GM18867 (cell line): Measurements from ENCODE around the gene TERT.
"Not testable (repeated sequence)": the region's sequence is repeated elsewhere in the genome, so short reads cannot be mapped to it uniquely, and the experiment has no call there.

ENCODE experiments used
- ATAC-seq: cut with Tn5 transposase; IDR thresholded peaks from one replicate; pipeline ENCODE4 v1.9.1; 2021; ENCODE audit warnings: mild to moderate bottlenecking, moderate library complexity; ENCODE audit not compliant: unreplicated experiment

TERT gene

GRCh38 chr5:1294835-1295649, at the start of gene TERT:
TERT (minus strand) TSS chr5:1295068; CDS start chr5:1294989, 79 bp downstream.
- ATAC-seq: no peak

GRCh38 chr5:1343931-1344901, 49.3 kb upstream of the TERT start:
- peak; percentile 23 for ATAC-seq

DNA sequence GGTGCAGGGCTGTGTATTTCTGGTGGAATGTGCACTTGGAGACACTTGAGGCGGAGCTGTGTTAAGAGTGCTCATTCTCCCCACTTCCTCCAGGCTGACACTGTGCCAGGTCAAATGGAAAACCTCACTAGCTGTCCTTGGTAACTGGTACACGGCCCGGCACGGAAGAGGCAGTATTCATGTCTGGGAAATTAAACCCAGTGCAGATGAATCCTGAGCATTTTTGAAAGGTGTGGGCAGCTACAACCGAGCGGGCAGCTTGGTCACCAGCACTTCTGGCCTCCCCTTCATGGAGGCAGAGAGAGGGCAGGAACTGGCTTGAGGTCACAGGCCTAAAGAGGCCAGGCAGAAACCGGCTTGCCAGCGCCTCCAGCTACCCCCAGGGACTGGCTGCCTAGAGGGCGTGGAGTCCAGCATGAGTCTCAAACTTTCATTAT, 48.5 kb upstream of the TERT start:
- no peak for ATAC-seq

GRCh38 chr5:1342711-1343110, 47.8 kb upstream of the TERT start:
- not testable (repeated sequence) for ATAC-seq

DNA sequence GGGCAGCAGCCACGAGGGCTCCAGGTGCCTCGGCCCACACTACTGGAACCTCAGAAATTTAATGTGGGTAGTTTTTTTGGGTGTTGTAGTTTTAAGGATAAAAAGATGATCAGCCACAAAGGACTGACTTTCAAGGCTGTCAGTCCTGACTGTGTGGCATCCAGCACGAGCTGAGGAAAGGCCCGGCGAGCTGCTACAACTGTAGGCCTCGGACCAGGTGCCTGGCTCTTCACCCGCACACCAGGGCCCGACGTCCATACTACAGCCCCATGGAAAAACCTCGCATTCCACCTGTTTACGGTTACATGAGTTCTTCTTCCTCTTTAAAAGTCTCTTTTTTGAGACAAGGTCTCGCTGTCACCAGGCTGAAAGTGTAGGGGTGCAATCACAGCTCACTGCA, 47.4 kb upstream of the TERT start:
- ATAC-seq: no peak

DNA sequence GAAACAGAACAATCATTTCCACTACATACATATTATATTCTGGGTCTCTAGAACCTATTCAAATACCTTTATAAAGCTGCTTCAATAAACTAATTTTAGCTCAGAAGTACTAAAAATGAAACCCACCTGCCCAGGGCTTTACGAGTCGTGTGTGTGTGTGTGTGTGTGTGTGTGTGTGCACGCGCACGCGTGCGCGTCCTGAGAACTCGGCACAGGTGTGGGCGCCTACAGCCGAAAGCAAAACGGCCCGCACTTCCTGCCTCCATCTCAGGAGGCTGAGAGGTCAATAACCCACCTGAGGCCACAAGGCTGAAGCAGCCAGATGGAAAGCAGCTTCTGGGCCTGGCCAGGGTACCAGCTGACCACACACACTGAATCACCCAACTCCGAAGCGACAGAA, 47.0 kb upstream of the TERT start:
- ATAC-seq: peak; percentile 31

DNA sequence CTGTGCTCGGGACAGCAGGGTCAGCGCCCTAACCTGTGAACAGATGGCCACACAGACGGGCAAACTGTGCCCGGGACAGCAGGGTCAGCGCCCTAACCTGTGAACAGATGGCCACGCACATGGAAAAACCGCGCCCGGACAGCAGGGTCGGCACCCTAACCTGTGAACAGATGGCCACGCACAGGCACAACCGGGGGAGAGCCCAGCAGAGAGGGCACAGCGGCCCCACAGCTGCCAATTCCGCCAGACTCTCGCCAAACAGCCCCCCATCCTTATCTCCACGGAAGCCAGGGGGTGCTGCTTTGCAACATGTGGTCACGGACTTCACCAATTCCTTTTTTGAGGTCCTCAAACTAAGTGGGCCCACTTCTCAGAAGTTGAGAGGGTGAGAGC, 44.9 kb upstream of the TERT start:
- ATAC-seq: not testable (repeated sequence)

DNA sequence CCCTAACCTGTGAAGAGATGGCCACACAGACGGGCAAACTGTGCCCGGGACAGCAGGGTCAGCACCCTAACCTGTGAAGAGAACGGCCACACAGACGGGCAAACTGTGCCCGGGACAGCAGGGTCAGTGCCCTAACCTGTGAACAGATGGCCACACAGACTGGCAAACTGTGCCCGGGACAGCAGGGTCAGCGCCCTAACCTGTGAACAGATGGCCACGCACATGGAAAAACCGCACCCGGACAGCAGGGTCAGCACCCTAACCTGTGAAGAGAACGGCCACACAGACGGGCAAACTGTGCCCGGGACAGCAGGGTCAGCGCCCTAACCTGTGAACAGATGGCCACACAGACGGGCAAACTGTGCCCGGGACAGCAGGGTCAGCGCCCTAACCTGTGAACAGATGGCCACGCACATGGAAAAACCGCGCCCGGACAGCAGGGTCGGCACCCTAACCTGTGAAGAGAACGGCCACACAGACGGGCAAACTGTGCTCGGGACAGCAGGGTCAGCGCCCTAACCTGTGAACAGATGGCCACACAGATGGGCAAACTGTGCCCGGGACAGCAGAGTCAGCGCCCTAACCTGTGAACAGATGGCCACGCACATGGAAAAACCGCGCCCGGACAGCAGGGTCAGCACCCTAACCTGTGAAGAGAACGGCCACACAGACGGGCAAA, 44.4 kb upstream of the TERT start:
- not testable (repeated sequence) for ATAC-seq

DNA sequence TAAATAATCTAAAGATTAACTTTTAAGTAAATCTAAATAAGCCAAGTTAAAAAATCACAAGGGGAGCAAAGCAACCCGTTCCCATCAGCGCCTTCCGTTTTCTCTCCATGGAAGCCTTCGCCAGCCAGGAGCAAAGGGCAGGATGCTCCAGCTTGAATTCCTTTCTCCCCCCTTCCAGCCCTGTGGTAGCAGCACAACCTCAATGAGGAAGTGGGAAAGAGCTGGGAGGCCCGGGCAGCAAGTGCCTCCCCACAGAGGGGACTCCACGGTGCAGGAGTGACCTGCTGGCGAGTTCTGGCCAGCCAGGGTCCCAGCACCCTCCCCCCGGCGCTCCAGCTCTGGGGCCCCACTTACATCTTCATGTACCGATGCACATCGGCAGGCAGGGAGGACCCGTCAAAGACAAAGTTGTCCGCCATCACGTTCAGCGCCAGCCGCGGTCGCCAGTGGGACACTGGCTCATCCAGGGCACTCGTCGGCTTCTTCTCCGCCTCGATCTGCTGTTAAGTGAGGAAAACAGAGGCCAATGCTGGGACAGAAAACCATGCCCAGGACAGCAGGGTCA, 43.7 kb upstream of the TERT start:
- no peak for ATAC-seq

GRCh38 chr5:1338196-1338490, 43.3 kb upstream of the TERT start:
- ATAC-seq: no peak

DNA sequence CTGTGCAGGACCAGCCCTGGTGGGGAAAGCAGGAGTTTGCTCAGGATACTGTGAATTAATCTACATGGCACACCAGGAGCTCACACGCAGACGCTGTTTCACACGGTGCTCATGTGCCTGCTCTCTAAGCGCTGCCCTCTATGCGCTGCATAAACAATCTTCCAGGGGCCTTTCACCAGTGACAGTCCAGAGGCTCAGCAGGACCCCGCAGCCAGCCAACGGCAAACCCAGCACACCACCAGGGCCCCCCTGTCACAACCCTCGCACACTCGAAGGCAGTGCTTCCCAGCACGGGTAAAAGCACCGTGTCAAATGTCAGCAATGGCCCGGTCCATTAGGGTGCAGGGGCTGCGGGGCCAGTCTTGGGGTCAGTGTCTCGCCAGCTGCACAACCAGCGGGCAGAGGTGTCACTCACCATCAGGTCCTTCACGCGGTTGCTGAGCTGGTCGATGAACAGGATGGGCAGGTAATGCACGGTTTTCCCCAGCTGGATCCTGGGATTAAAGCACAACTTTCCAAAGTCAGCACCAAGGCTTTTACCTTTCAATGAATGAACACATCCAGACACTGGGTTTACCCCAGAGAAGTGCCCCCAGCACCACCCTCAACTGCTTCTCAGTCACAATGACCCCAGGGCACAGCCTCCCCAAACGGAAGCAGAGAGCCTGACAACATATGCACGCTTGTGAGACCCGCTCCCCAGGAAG, 42.8 kb upstream of the TERT start:
- ATAC-seq: no peak

- no peak for ATAC-seq
Observed at GRCh38 chr5:1336749-1337488, 42.1 kb upstream of the TERT start.

- no peak for ATAC-seq
Observed at GRCh38 chr5:1336106-1336561, 41.3 kb upstream of the TERT start.

DNA sequence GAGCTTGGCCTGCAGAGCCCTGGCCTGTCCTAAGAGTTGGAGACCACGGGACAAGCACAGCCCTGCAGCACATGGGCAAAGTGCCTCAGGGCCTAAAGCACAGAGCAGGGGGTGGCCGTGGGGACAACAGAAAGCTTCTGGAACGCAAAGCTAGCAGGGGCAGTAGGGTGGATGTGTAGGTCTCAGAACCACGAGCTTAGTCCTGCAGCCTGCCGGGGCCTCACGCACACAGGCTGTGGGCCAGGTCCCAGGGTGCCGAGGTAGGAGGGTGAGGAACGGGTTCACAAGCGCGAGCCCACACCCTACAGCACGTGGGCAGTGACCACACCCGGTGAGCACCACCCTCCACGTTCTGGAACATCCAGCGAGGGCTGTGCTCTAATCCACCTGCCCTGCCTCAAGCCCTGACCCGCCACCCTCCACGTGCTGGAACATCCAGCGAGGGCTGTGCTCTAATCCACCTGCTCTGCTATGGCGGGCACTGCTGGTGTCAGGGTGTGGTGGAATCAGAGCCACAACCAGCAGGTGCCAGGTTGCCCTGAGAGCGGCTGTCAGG, 40.8 kb upstream of the TERT start:
- ATAC-seq: no peak

GRCh38 chr5:1334831-1335539, 40.1 kb upstream of the TERT start:
- ATAC-seq: no peak

- no peak for ATAC-seq
Observed at GRCh38 chr5:1333986-1334385, 39.1 kb upstream of the TERT start.

- not testable (repeated sequence) for ATAC-seq
Observed at GRCh38 chr5:1333286-1333685, 38.4 kb upstream of the TERT start.

DNA sequence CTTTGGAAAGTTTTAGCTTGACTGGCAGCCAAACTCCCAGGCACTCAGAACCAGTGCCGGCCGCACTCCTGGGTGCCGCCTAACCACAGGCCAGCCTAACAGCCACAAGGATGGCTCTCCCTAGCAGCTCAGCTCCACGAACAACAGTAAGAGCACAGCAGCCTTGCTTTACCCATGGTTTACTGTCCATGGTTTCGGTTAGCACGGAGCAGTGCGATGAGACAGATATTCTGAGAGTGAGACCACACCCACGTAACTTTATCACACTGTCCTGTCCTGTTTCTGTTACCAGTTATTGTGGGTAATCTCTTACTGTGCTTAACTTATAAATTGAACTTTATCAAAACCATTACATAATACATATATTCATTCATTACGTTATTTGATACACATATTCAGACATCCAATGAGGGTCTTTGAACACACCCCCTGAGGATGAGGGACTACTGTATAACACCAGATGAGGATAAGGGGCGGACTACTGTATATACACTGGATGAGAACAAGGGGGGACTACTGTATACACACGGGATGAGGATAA, 37.7 kb upstream of the TERT start:
- no peak for ATAC-seq
